Natural killer cell (primary cell): Measurements from ENCODE around the gene NPDC1. TPM values are rescaled to one million over a fixed set of nuclear protein-coding genes. Genes with fewer than 3 reads are reported as not detected.

Experiments
- ATAC-seq, 3 donors: fragments of 150-1000 bp in 2 of 3; fragments of 200-7000 bp in 1 of 3; cut with Tn5 transposase; 1 replicate in 1 of 3; 2 replicates in 2 of 3; pipeline ENCODE4 v1.10.0; 2021; ENCODE audit warnings: mild to moderate bottlenecking in 2 of 3, moderate library complexity in 2 of 3
- DNase-seq, 2 donors: peaks; one replicate each; pipeline versions ENCODE4 v3.0.0 to v3.0.0-alpha.2; 2013 to 2021; ENCODE audit warnings: mixed read lengths in 1 of 2
- H3K27ac ChIP-seq: one replicate; pipeline ENCODE4 v1.5.1; 2013; ENCODE audit warnings: mild to moderate bottlenecking, low read length
- H3K27me3 ChIP-seq: one replicate; pipeline ENCODE4 v1.6.1; 2013; ENCODE audit warnings: low read length; ENCODE audit not compliant: control insufficient read depth, insufficient read depth
- H3K36me3 ChIP-seq: one replicate; pipeline ENCODE4 v1.6.1; 2013; ENCODE audit warnings: low read length; ENCODE audit not compliant: control insufficient read depth, insufficient read depth
- H3K4me1 ChIP-seq: one replicate; pipeline ENCODE4 v1.6.1; 2013; ENCODE audit warnings: low read length; ENCODE audit not compliant: control insufficient read depth, insufficient read depth
- H3K4me3 ChIP-seq: one replicate; pipeline ENCODE4 v1.5.1; 2013; ENCODE audit warnings: low read length
- H3K9me3 ChIP-seq: one replicate; pipeline ENCODE4 v1.6.1; 2013; ENCODE audit warnings: low read length; ENCODE audit not compliant: control insufficient read depth, insufficient read depth
- H3K27ac Mint-ChIP-seq, 2 donors: one replicate each; pipeline ENCODE4 v1.8.0; 2022; ENCODE audit warnings: mild to moderate bottlenecking in 2 of 2, mixed read lengths in 2 of 2, moderate library complexity in 1 of 2
- H3K27me3 Mint-ChIP-seq, 2 donors: one replicate each; pipeline ENCODE4 v1.8.0; 2022; ENCODE audit warnings: low read depth in 2 of 2, mixed read lengths in 2 of 2
- H3K36me3 Mint-ChIP-seq: one replicate; pipeline ENCODE4 v1.8.0; 2022; ENCODE audit warnings: mixed read lengths
- H3K4me1 Mint-ChIP-seq, 2 donors: one replicate each; pipeline ENCODE4 v1.8.0; 2022; ENCODE audit warnings: mixed read lengths in 2 of 2
- H3K4me3 Mint-ChIP-seq: one replicate; pipeline ENCODE4 v1.8.0; 2022; ENCODE audit warnings: mild to moderate bottlenecking, moderate library complexity, mixed read lengths
- H3K9me3 Mint-ChIP-seq, 2 donors: one replicate each; pipeline ENCODE4 v1.8.0; 2022; ENCODE audit warnings: mixed read lengths in 2 of 2
- WGBS: methylation state at CpG from one replicate; pipeline ENCODE4 v1.1.7; 2013; ENCODE audit warnings: missing lambda C conversion rate; ENCODE audit not compliant: insufficient coverage; 5-methylcytosine and 5-hydroxymethylcytosine counted together
- intact Hi-C: fragments of 100-400 bp; cut with micrococcal nuclease; formaldehyde crosslinking; loops from one replicate; pipeline ENCODE4 v1.14.2; 2022
- total RNA-seq, 4 donors: library from RNA; stranded (reverse); fragments of 120-200 nt in 1 of 4; gene quantifications; one replicate each; pipeline versions ENCODE4 v1.2.3 to v1.2.4, GENCODE V29; 2013 to 2022
- TF ChIP-seq, protein P1 (sequence below): fragments of 200-600 bp; IDR thresholded peaks from one replicate; pipeline ENCODE4 v1.8.0; 2022; ENCODE audit warnings: antibody characterized with exemption

NPDC1 gene
- total RNA-seq, 3 donors from 2014 or later (not counting 1 experiment from before 2014, with no cell fraction given), result 0.87 to 5.6 (median 3.4) TPM

DNA sequence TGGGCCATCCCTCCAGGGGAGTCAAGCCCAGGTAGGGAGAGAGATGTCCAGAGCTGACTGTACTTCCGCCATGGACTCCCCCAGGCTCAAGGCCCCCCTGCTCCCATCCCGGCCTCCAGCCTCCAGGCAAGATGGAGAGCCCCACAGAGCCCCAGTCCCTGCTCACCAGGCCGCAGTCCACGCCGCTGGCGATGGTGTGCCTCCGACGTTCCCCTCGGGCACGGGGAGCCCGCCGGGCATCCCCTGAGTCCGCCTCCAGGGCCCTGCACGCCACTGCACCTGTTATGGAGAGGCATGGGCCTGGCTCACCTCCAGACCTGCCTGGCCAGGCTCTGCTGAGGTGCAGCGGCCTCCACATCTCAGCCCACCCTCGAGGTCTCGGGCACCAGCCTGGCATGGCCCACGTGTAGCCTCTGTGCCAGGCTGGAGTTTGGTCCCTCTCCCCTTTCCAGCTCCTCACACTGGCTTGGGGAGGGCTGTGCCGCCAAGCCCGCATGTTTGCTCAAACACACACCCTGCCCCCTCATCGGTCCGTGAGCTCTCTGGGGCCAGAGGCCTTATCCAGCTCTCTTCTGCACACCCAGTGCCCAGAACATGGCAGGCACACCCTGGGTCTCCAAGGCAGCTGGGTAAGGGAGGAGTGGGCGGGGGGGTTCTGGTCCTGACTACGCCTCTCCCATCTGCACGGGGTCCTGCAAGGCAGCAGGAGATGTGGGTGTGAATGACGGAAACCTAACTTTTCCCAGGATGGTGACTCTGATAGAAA, 20.3 kb upstream of the NPDC1 start:
- H3K4me3 ChIP-seq, result no peak overlapping the region
- no peaks in the 10 kb centered on the region for H3K9me3 Mint-ChIP-seq
- no peaks in the 10 kb centered on the region for H3K9me3 ChIP-seq
- no peaks in the 10 kb centered on the region for H3K36me3 Mint-ChIP-seq
- H3K4me3 Mint-ChIP-seq, result no peak overlapping the region
- TF ChIP-seq, protein P1, sequence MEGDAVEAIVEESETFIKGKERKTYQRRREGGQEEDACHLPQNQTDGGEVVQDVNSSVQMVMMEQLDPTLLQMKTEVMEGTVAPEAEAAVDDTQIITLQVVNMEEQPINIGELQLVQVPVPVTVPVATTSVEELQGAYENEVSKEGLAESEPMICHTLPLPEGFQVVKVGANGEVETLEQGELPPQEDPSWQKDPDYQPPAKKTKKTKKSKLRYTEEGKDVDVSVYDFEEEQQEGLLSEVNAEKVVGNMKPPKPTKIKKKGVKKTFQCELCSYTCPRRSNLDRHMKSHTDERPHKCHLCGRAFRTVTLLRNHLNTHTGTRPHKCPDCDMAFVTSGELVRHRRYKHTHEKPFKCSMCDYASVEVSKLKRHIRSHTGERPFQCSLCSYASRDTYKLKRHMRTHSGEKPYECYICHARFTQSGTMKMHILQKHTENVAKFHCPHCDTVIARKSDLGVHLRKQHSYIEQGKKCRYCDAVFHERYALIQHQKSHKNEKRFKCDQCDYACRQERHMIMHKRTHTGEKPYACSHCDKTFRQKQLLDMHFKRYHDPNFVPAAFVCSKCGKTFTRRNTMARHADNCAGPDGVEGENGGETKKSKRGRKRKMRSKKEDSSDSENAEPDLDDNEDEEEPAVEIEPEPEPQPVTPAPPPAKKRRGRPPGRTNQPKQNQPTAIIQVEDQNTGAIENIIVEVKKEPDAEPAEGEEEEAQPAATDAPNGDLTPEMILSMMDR, result no peak
- no peaks in the 10 kb centered on the region for H3K27me3 ChIP-seq
- H3K4me1 ChIP-seq, result peaks cover 28% of the 10 kb centered on the region
- H3K4me1 Mint-ChIP-seq, result peaks cover 8 to 19% of the 10 kb centered on the region in 2 donors
- no peak overlapping the region for H3K27ac Mint-ChIP-seq
- WGBS, result 94% methylated on average over 26 of the region's 26 CpGs
- no peak for ATAC-seq
- H3K36me3 ChIP-seq, result no peaks in the 10 kb centered on the region
- no peak overlapping the region for H3K27ac ChIP-seq
- intact Hi-C loops, result no loop called here
- DNase-seq, result no peak
- H3K27me3 Mint-ChIP-seq, result no peaks in the 10 kb centered on the region

DNA sequence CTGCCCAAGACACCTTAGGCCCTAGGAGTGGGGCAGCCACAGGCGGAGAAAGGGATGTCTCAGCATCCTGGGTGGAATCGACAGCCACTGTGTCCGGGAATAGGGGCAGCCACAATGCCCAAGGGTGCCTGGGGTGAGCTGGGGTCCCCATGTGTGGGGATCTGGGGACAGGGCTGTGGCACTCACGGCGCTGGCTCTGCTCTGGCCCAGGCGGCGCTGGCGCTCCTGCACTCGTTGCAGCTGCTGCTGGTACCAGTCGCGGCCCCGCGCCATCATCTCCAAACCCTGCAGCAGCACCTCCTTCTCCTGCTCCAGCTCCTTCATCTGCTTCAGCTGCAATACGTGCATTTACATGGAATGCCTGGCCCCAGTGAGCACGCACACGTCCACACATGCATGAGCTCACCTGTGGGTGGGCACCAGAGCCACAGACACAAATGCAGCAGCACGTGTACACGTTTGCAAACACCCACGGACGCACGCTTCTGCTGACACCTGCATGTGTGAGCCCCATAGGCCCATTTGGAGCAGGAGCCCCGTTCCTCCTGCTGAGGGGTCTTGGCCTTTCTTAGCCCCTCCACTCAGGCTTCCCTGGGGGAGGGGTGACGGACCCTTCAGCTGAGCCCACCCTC, 19.5 kb upstream of the NPDC1 start:
- H3K27me3 Mint-ChIP-seq, result no peaks in the 10 kb centered on the region
- H3K4me1 Mint-ChIP-seq, result peaks cover 8 to 11% of the 10 kb centered on the region in 2 donors
- Histone ChIP-seq H3K27ac (no peak overlapping the region), H3K9me3 (no peaks in the 10 kb centered on the region), H3K4me1 (peaks cover 20% of the 10 kb centered on the region), H3K4me3 (no peak overlapping the region), H3K36me3 (no peaks in the 10 kb centered on the region), H3K27me3 (no peaks in the 10 kb centered on the region)
- DNase-seq (no peak), ATAC-seq (no peak)
- intact Hi-C loops, result no loop called here
- no peak overlapping the region for H3K27ac Mint-ChIP-seq
- no peaks in the 10 kb centered on the region for H3K9me3 Mint-ChIP-seq
- no peaks in the 10 kb centered on the region for H3K36me3 Mint-ChIP-seq
- TF ChIP-seq, protein P1, result no peak
- no peak overlapping the region for H3K4me3 Mint-ChIP-seq
- WGBS, result 94% methylated on average over 23 of the region's 23 CpGs

GRCh38 chr9:137064880-137065164, 18.8 kb upstream of the NPDC1 start:
- no peaks in the 10 kb centered on the region for H3K27me3 Mint-ChIP-seq
- Histone ChIP-seq H3K27ac (no peak overlapping the region), H3K36me3 (no peaks in the 10 kb centered on the region), H3K27me3 (no peaks in the 10 kb centered on the region), H3K4me3 (no peak overlapping the region), H3K4me1 (peaks cover 19% of the 10 kb centered on the region), H3K9me3 (no peaks in the 10 kb centered on the region)
- ATAC-seq, result no peak
- intact Hi-C loops, result no loop called here
- no peak overlapping the region for H3K27ac Mint-ChIP-seq
- no peak for DNase-seq
- H3K4me3 Mint-ChIP-seq, result no peak overlapping the region
- H3K4me1 Mint-ChIP-seq, result peaks cover 8 to 10% of the 10 kb centered on the region in 2 donors
- WGBS, result 95% methylated on average over 12 of the region's 12 CpGs
- TF ChIP-seq, protein P1, result no peak
- H3K9me3 Mint-ChIP-seq, result no peaks in the 10 kb centered on the region
- no peaks in the 10 kb centered on the region for H3K36me3 Mint-ChIP-seq
